K562 (cell line): ENCODE data around the gene MRO. TPM values are rescaled to one million over a fixed set of nuclear protein-coding genes. Genes with fewer than 3 reads are reported as not detected.

Experiments used
- ARNT ChIP-seq, 2 experiments: fragments of 450-650 bp; IDR thresholded peaks; 2 replicates each; pipeline ENCODE4 v1.6.1; 2016; ENCODE audit warnings: mild to moderate bottlenecking in 1 of 2
- BRD4 ChIP-seq: fragments of 200-600 bp; sonication (generic); IDR thresholded peaks from 2 replicates; pipeline ENCODE4 v1.6.1; 2017; ENCODE audit warnings: inconsistent platforms
- COPS2 ChIP-seq: fragments of 450-650 bp; conservative IDR thresholded peaks from 2 replicates; pipeline ENCODE4 v1.6.1; 2016; ENCODE audit warnings: mild to moderate bottlenecking, moderate library complexity
- E2F6 ChIP-seq, 2 experiments: IDR thresholded peaks; 2 replicates each; pipeline ENCODE4 v1.6.1; 2011; ENCODE audit warnings: borderline replicate concordance in 1 of 2, control low read depth in 1 of 2, low read depth in 1 of 2, low read length in 1 of 2, mild to moderate bottlenecking in 1 of 2, mixed read lengths in 1 of 2, moderate library complexity in 1 of 2; ENCODE audit not compliant: insufficient read depth in 1 of 2, insufficient read length in 1 of 2, poor library complexity in 1 of 2, severe bottlenecking in 1 of 2; ENCODE audit errors: extremely low read depth in 1 of 2
- ELF4 ChIP-seq: fragments of 450-650 bp; formaldehyde crosslinking; IDR thresholded peaks from 2 replicates; pipeline ENCODE4 v1.4.0; 2022; ENCODE audit warnings: missing genetic modification characterization
- IRF2 ChIP-seq: sonication (generic); formaldehyde crosslinking; IDR thresholded peaks from 2 replicates; pipeline ENCODE4 v1.8.1; 2022; ENCODE audit warnings: mild to moderate bottlenecking, missing genetic modification reagents
- LCOR ChIP-seq: sonication (generic); formaldehyde crosslinking; IDR thresholded peaks from 2 replicates; pipeline ENCODE4 v1.8.0; 2022; ENCODE audit warnings: mild to moderate bottlenecking, missing genetic modification reagents
- MITF ChIP-seq: IDR thresholded peaks from 2 replicates; pipeline ENCODE4 v1.6.1; 2014; ENCODE audit warnings: antibody characterized with exemption
- PHF20 ChIP-seq: fragments of 450-650 bp; IDR thresholded peaks from 2 replicates; pipeline ENCODE4 v1.6.1; 2018; ENCODE audit not compliant: partially characterized antibody
- PHF8 ChIP-seq: fragments of 200-600 bp; sonication (generic); IDR thresholded peaks from 2 replicates; pipeline ENCODE4 v1.6.1; 2012; ENCODE audit warnings: mixed run types, mild to moderate bottlenecking, inconsistent platforms, low read length, moderate library complexity, borderline replicate concordance
- polyA plus RNA-seq, 8 experiments: library from polyadenylated mRNA; depleted of rRNA in 4 of 8; stranded (reverse) in 5 of 8; unstranded in 3 of 8; fragments of >200 nt; fragmentation: Nextera tagmentation in 2 of 8; fragmentation: Illumina TruSeq in 1 of 8; extraction: Ambion mirVana in 2 of 8; extraction: Trizol in 1 of 8; gene quantifications; 2 replicates each; pipeline versions ENCODE4 v1.2.1 to v1.2.3, GENCODE V29; 2011 to 2014; ENCODE audit warnings: inconsistent platforms in 1 of 8, missing spikeins in 1 of 8
- total RNA-seq, 7 experiments: library from RNA; depleted of rRNA in 6 of 7; stranded (reverse); fragments of >200 nt in 6 of 7; fragmentation: Illumina TruSeq in 2 of 7; extraction: Trizol in 2 of 7; gene quantifications; 2 replicates each; pipeline versions ENCODE4 v1.2.1 to v1.2.3, GENCODE V29; 2011 to 2021; ENCODE audit warnings: low replicate concordance in 1 of 7
- TF ChIP-seq, protein P1 (sequence below), 2 experiments: fragments of 450-650 bp in 1 of 2; sonication (generic) in 1 of 2; formaldehyde crosslinking in 1 of 2; IDR thresholded peaks; 2 replicates each; pipeline versions ENCODE4 v1.7.1 to v1.9.0; 2016 to 2022; ENCODE audit warnings: inconsistent platforms in 1 of 2, mild to moderate bottlenecking in 1 of 2, missing genetic modification reagents in 1 of 2

Gene MRO
- total and polyA plus RNA-seq, 9 of the 15 experiments (the other 6 are each of a cell fraction or from before 2014, with no cell fraction given): 0.06 TPM; not detected in 8

DNA sequence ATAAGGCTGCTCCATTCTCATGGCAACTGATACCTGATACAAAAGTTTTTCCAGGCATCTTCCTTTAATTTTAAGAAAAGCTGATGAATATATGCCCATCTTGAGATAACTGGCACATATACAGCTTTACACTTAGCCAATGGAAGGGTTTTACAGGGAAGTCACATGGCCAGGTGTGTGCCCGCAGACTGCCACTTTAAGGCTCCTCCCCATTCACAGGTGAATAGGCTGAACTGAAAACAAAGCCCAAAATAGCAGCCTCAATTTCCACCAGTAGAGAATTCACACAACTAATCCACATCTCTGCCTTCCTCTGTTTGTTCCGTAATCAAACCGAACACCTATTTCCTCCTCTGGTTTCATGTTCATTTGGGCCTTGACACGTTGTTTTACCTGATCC, 49.3 kb upstream of the MRO start (continued):
- TF ChIP-seq, protein P1, sequence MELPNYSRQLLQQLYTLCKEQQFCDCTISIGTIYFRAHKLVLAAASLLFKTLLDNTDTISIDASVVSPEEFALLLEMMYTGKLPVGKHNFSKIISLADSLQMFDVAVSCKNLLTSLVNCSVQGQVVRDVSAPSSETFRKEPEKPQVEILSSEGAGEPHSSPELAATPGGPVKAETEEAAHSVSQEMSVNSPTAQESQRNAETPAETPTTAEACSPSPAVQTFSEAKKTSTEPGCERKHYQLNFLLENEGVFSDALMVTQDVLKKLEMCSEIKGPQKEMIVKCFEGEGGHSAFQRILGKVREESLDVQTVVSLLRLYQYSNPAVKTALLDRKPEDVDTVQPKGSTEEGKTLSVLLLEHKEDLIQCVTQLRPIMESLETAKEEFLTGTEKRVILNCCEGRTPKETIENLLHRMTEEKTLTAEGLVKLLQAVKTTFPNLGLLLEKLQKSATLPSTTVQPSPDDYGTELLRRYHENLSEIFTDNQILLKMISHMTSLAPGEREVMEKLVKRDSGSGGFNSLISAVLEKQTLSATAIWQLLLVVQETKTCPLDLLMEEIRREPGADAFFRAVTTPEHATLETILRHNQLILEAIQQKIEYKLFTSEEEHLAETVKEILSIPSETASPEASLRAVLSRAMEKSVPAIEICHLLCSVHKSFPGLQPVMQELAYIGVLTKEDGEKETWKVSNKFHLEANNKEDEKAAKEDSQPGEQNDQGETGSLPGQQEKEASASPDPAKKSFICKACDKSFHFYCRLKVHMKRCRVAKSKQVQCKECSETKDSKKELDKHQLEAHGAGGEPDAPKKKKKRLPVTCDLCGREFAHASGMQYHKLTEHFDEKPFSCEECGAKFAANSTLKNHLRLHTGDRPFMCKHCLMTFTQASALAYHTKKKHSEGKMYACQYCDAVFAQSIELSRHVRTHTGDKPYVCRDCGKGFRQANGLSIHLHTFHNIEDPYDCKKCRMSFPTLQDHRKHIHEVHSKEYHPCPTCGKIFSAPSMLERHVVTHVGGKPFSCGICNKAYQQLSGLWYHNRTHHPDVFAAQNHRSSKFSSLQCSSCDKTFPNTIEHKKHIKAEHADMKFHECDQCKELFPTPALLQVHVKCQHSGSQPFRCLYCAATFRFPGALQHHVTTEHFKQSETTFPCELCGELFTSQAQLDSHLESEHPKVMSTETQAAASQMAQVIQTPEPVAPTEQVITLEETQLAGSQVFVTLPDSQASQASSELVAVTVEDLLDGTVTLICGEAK (IDR thresholded peaks at IDR 0.05): no peak
- TF ChIP-seq, protein P1 (CRISPR knock-in tag; IDR thresholded peaks at IDR 0.05): no peak
- no peak for TF ChIP-seq COPS2
- no peak for TF ChIP-seq PHF20
- no peak for TF ChIP-seq ARNT (IDR thresholded peaks at IDR 0.05)
- no peak for TF ChIP-seq PHF8
- TF ChIP-seq BRD4: no peak
- no peak for TF ChIP-seq E2F6 (IDR thresholded peaks at IDR 0.05; ENCODE audit: borderline replicate concordance in 1 of 2, extremely low read depth in 1 of 2, insufficient read depth in 1 of 2, insufficient read length in 1 of 2, low read depth in 1 of 2, low read length in 1 of 2, poor library complexity in 1 of 2, severe bottlenecking in 1 of 2)
- no peak for TF ChIP-seq ELF4 (CRISPR knock-in tag)
- TF ChIP-seq IRF2 (CRISPR knock-in tag): no peak
- no peak for TF ChIP-seq LCOR (CRISPR knock-in tag)
- no peak for TF ChIP-seq MITF
